Measurements from ENCODE around the gene NCAM2.

NCAM2 gene

GRCh38 chr21:21309510-21309909 lies 311.3 kb downstream of the NCAM2 start:
- TF ChIP-seq CTCF (IDR thresholded peaks at IDR 0.05; ENCODE audit: borderline replicate concordance, insufficient read depth, low read depth, low read length): no peak
- no peak overlapping the region for H3K4me3 ChIP-seq (ENCODE audit: low read depth, low read length)

DNA sequence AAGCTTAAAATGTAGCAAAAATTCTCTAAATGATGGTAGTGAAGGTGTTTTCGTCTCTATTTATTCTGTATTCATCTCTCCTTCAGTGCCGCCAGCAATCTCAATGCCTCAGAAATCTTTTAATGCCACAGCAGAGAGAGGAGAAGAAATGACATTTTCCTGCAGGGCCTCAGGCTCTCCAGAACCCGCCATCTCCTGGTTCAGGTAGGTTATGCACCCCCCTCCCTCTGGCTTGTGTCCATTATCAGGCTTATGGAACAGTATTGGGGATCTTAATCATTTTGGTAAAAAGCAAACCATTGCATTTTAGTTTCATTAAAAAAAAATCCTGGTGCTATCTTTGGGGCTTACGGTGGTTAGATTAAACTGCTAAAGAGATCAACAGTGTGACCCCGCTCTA lies 326.1 kb downstream of the NCAM2 start:
- no peak for TF ChIP-seq CTCF (IDR thresholded peaks at IDR 0.05; ENCODE audit: borderline replicate concordance, insufficient read depth, low read depth, low read length)
- no peak overlapping the region for H3K4me3 ChIP-seq (ENCODE audit: low read depth, low read length)

DNA sequence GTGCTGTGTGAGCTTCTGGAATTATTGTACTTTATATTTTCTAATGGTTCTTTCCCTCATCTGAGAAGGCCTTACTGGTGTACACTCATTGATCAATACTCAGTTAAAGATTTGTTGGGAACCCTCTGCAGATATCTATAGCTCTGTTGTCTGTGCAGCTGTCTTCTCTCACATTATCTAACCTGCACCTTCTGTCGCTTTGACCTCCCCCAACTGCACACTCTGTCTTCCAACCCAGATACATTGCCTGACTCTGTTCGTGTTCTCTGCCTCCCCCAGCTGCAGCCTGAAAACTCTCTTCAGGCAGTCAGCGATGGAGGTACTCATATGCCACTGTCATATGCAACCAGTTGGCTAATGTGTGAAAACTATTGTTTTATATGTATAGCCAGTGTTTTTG lies 334.3 kb downstream of the NCAM2 start:
- no peak for TF ChIP-seq CTCF (IDR thresholded peaks at IDR 0.05; ENCODE audit: borderline replicate concordance, insufficient read depth, low read depth, low read length)
- no peak overlapping the region for H3K4me3 ChIP-seq (ENCODE audit: low read depth, low read length)

GRCh38 chr21:21341041-21341440 lies 342.8 kb downstream of the NCAM2 start:
- H3K4me3 ChIP-seq (ENCODE audit: low read depth, low read length): no peak overlapping the region
- no peak for TF ChIP-seq CTCF (IDR thresholded peaks at IDR 0.05; ENCODE audit: borderline replicate concordance, insufficient read depth, low read depth, low read length)

DNA sequence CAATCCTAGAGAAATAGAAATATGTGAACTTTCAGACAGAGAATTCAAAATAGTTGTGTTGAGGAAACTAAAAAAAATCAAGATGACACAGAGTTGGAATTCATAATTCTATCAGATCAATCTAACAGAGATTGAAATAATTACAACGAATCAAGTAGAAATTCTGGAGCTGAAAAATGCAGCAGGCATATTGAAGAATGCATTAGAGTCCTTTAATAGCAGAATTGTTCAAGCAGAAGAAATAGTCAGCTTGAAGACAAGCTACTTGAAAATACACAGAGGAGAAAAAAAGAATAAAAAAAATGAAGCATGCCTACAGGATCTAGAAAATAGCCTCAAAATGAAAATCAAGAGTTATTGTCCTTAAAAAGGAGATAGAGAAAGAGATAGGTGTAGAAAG lies 347.1 kb downstream of the NCAM2 start:
- no peak for TF ChIP-seq CTCF (IDR thresholded peaks at IDR 0.05; ENCODE audit: borderline replicate concordance, insufficient read depth, low read depth, low read length)
- H3K4me3 ChIP-seq (ENCODE audit: low read depth, low read length): no peak overlapping the region

DNA sequence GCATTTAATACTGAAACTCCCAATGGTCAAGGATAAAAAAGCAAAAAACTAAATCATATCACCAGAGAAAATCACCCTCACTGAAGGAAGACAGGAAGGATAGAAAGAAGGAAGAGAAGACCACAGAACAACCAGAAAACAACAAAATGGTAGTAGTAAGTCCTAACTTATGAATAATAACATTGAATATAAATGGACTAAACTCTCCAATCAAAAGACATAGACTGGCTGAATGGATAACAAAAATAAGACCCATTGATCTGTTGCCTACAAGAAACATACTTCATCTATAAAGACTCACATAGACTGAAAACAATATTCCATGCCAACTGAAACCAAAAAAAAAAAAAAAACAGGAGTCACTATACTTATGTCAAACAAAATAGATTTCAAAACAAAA lies 347.7 kb downstream of the NCAM2 start:
- no peak for TF ChIP-seq CTCF (IDR thresholded peaks at IDR 0.05; ENCODE audit: borderline replicate concordance, insufficient read depth, low read depth, low read length)
- no peak overlapping the region for H3K4me3 ChIP-seq (ENCODE audit: low read depth, low read length)

DNA sequence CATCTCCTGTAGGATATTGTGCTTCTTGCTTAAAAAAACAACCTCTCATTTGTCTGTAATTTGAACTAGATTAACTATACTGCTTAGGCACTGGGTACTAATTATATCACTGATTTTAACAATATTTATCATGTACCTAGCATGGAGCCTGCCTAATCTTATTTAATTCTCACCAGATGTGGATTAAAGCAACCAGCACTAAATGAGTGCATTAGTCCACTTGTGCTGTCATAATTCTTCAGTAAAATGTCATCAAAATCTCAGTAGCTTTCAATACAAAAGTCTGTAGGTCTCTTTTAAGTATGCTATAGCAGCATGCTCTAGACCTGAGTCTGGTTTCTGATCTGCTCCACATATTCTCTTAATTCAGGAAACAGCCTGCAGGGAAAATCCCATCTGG lies 368.1 kb downstream of the NCAM2 start:
- TF ChIP-seq CTCF (IDR thresholded peaks at IDR 0.05; ENCODE audit: borderline replicate concordance, insufficient read depth, low read depth, low read length): no peak
- no peak overlapping the region for H3K4me3 ChIP-seq (ENCODE audit: low read depth, low read length)
